SU-DHL-6 (cell line): ENCODE results near the gene F13B.

Experiments
- H2AFZ ChIP-seq: fragments of 200-600 bp; sonication (generic); 2 replicates; pipeline ENCODE4 v1.6.1; 2014; ENCODE audit warnings: low read depth, mild to moderate bottlenecking, moderate library complexity, mixed read lengths, antibody characterized with exemption, low read length; ENCODE audit not compliant: severe bottlenecking
- H3F3A ChIP-seq: fragments of 200-600 bp; shearing (Covaris generic); 2 replicates; pipeline ENCODE4 v1.6.0; 2016; ENCODE audit warnings: antibody characterized with exemption, mild to moderate bottlenecking; ENCODE audit not compliant: insufficient read depth
- H3K27ac ChIP-seq: fragments of 200-600 bp; sonication (generic); 2 replicates; pipeline ENCODE4 v1.5.1; 2016; ENCODE audit warnings: low read depth, mild to moderate bottlenecking, low read length, moderate library complexity, mixed read lengths
- H3K27me3 ChIP-seq: fragments of 200-600 bp; sonication (generic), shearing (Covaris generic); 2 replicates; pipeline ENCODE4 v1.6.0; 2014; ENCODE audit warnings: mild to moderate bottlenecking, low read length
- H3K36me3 ChIP-seq: fragments of 200-600 bp; sonication (generic); 2 replicates; pipeline ENCODE4 v1.6.1; 2014; ENCODE audit warnings: mild to moderate bottlenecking, low read length, mixed read lengths
- H3K4me2 ChIP-seq: fragments of 300-600, 200-600 bp; shearing (Covaris generic), sonication (generic); 2 replicates; pipeline ENCODE4 v1.6.0; 2014; ENCODE audit warnings: low read length, low read depth, mild to moderate bottlenecking; ENCODE audit not compliant: poor library complexity, severe bottlenecking
- H3K4me3 ChIP-seq: fragments of 200-600 bp; sonication (generic); 2 replicates; pipeline ENCODE4 v1.5.1; 2014; ENCODE audit warnings: antibody characterized with exemption, low read length, mild to moderate bottlenecking, mixed read lengths; ENCODE audit not compliant: insufficient read depth, poor library complexity, severe bottlenecking
- H3K79me2 ChIP-seq: fragments of 200-600 bp; sonication (generic); 2 replicates; pipeline ENCODE4 v1.6.1; 2014; ENCODE audit warnings: mild to moderate bottlenecking, low read length, moderate library complexity; ENCODE audit not compliant: insufficient read depth
- H3K9ac ChIP-seq: fragments of 200-600 bp; sonication (generic); 2 replicates; pipeline ENCODE4 v1.7.0; 2014; ENCODE audit warnings: mild to moderate bottlenecking, low read length
- H3K9me2 ChIP-seq: fragments of 200-600 bp; sonication (generic); replicated peaks from 2 replicates; pipeline ENCODE4 v1.6.1; 2014; ENCODE audit warnings: low read length; ENCODE audit not compliant: insufficient read depth
- H3K9me3 ChIP-seq: fragments of 200-600 bp; sonication (generic); 2 replicates; pipeline ENCODE4 v1.6.1; 2014; ENCODE audit warnings: low read length, mixed read lengths; ENCODE audit not compliant: insufficient read depth
- H4K20me1 ChIP-seq: fragments of 200-600 bp; sonication (generic); 2 replicates; pipeline ENCODE4 v1.6.1; 2014; ENCODE audit warnings: low read depth, mild to moderate bottlenecking, antibody characterized with exemption, low read length, moderate library complexity, mixed read lengths
- CTCF ChIP-seq: fragments of 200-600 bp; sonication (generic); IDR thresholded peaks from one replicate; pipeline ENCODE4 v1.5.1; 2017; ENCODE audit warnings: antibody characterized with exemption, mild to moderate bottlenecking, low read length, moderate library complexity; ENCODE audit not compliant: insufficient read depth, poor library complexity, severe bottlenecking
- EZH2phosphoT487 ChIP-seq: fragments of 200-600 bp; sonication (generic), shearing (Covaris generic); conservative IDR thresholded peaks from 2 replicates; pipeline ENCODE4 v1.6.1; 2018; ENCODE audit warnings: mild to moderate bottlenecking, antibody characterized with exemption, low read length, moderate library complexity, mixed read lengths

F13B gene

GRCh38 chr1:197103300-197103699 is 36.2 kb upstream of the F13B start:
- Histone ChIP-seq H3K27ac (no peak overlapping the region), H3K9me2 (no peaks in the 10 kb centered on the region), H2AFZ (no peak overlapping the region), H4K20me1 (no peaks in the 10 kb centered on the region), H3K36me3 (peaks cover 62% of the 10 kb centered on the region), H3K4me2 (no peak overlapping the region), H3K9me3 (no peaks in the 10 kb centered on the region), H3K9ac (no peak overlapping the region), H3K27me3 (no peaks in the 10 kb centered on the region), H3K79me2 (no peaks in the 10 kb centered on the region), H3K4me3 (no peak overlapping the region), H3F3A (no peaks in the 10 kb centered on the region; the same call in 1 of the 2 replicates)
- TF ChIP-seq EZH2phosphoT487: no peak
- TF ChIP-seq CTCF: no peak

GRCh38 chr1:197101978-197102377 is 34.9 kb upstream of the F13B start:
- Histone ChIP-seq H4K20me1 (no peaks in the 10 kb centered on the region), H3K27ac (no peak overlapping the region), H3K4me3 (no peak overlapping the region), H3K9me3 (no peaks in the 10 kb centered on the region), H3F3A (no peaks in the 10 kb centered on the region; the same call in 1 of the 2 replicates), H3K4me2 (no peak overlapping the region), H3K9ac (no peak overlapping the region), H3K79me2 (no peaks in the 10 kb centered on the region), H3K27me3 (no peaks in the 10 kb centered on the region), H3K9me2 (no peaks in the 10 kb centered on the region), H3K36me3 (peaks cover 49% of the 10 kb centered on the region), H2AFZ (no peak overlapping the region)
- no peak for TF ChIP-seq EZH2phosphoT487
- no peak for TF ChIP-seq CTCF

GRCh38 chr1:197100677-197101076 is 33.6 kb upstream of the F13B start:
- Histone ChIP-seq H3F3A (no peaks in the 10 kb centered on the region; the same call in 1 of the 2 replicates), H3K27ac (no peak overlapping the region), H3K9ac (no peak overlapping the region), H3K9me3 (no peaks in the 10 kb centered on the region), H4K20me1 (no peaks in the 10 kb centered on the region), H3K9me2 (no peaks in the 10 kb centered on the region), H3K36me3 (peaks cover 43% of the 10 kb centered on the region), H2AFZ (no peak overlapping the region), H3K4me2 (no peak overlapping the region), H3K4me3 (no peak overlapping the region), H3K79me2 (no peaks in the 10 kb centered on the region), H3K27me3 (no peaks in the 10 kb centered on the region)
- TF ChIP-seq EZH2phosphoT487: no peak
- TF ChIP-seq CTCF: no peak
